WTC11 (cell line): ENCODE results near the gene EPM2AIP1. TPM values are rescaled to one million over a fixed set of nuclear protein-coding genes. Genes with fewer than 3 reads are reported as not detected.
"Not testable (repeated sequence)": the region's sequence is repeated elsewhere in the genome, so short reads cannot be mapped to it uniquely, and the experiment has no call there.

Source experiments
- ATAC-seq: fragments of 200-7000 bp; cut with Tn5 transposase; 2 replicates; pipeline ENCODE4 v1.10.0; 2021; ENCODE audit warnings: mild to moderate bottlenecking, moderate library complexity
- CTCF ChIA-PET: fragments of 300-600 bp; sonication (Branson Sonifier 250); formaldehyde crosslinking; loops from one replicate; lab custom pipeline; 2021; ENCODE audit warnings: antibody characterized with exemption; lab: Charles Lee
- POLR2A ChIA-PET: fragments of 350-600 bp; sonication (Branson Sonifier 250); formaldehyde crosslinking; loops from one replicate; lab custom pipeline; 2021; ENCODE audit warnings: antibody characterized with exemption; lab: Charles Lee
- DNase-seq: peaks from one replicate; pipeline ENCODE4 v3.0.0; 2021; ENCODE audit warnings: low spot score
- H3K27ac Mint-ChIP-seq: 2 replicates; pipeline ENCODE4 v1.8.0; 2021; ENCODE audit warnings: mixed read lengths
- H3K27me3 Mint-ChIP-seq: 2 replicates; pipeline ENCODE4 v1.8.0; 2021; ENCODE audit warnings: low read depth, mild to moderate bottlenecking, moderate library complexity, mixed read lengths
- H3K36me3 Mint-ChIP-seq: 2 replicates; pipeline ENCODE4 v1.8.0; 2021; ENCODE audit warnings: mixed read lengths
- H3K4me1 Mint-ChIP-seq: 2 replicates; pipeline ENCODE4 v1.8.0; 2022; ENCODE audit warnings: mixed read lengths
- H3K4me3 Mint-ChIP-seq: 2 replicates; pipeline ENCODE4 v1.8.0; 2021; ENCODE audit warnings: mild to moderate bottlenecking, moderate library complexity, mixed read lengths
- H3K9me3 Mint-ChIP-seq: 2 replicates; pipeline ENCODE4 v1.8.0; 2021; ENCODE audit warnings: mixed read lengths
- ATF1 ChIP-seq: sonication (generic); formaldehyde crosslinking; IDR thresholded peaks from 2 replicates; pipeline ENCODE4 v1.8.1; 2023; ENCODE audit warnings: mild to moderate bottlenecking, moderate library complexity, missing genetic modification reagents
- ATF3 ChIP-seq: sonication (generic); formaldehyde crosslinking; conservative IDR thresholded peaks from 2 replicates; pipeline ENCODE4 v1.8.1; 2022; ENCODE audit warnings: mild to moderate bottlenecking, missing genetic modification reagents
- E2F1 ChIP-seq: sonication (generic); formaldehyde crosslinking; IDR thresholded peaks from 2 replicates; pipeline ENCODE4 v1.8.0; 2022; ENCODE audit warnings: mild to moderate bottlenecking, missing genetic modification reagents
- ERG ChIP-seq: fragments of 250-450 bp; sonication (Bioruptor Pico); IDR thresholded peaks from 2 replicates; pipeline ENCODE4 v1.8.0; 2021; ENCODE audit warnings: mild to moderate bottlenecking
- HMGA2 ChIP-seq: fragments of 250-450 bp; sonication (Bioruptor Pico); IDR thresholded peaks from 2 replicates; pipeline ENCODE4 v1.4.0; 2021; ENCODE audit warnings: mild to moderate bottlenecking, moderate library complexity
- IRF1 ChIP-seq: sonication (generic); formaldehyde crosslinking; IDR thresholded peaks from 2 replicates; pipeline ENCODE4 v1.8.0; 2023; ENCODE audit warnings: missing genetic modification reagents
- KAT7 ChIP-seq: sonication (generic); formaldehyde crosslinking; IDR thresholded peaks from 2 replicates; pipeline ENCODE4 v1.8.1; 2023; ENCODE audit warnings: missing genetic modification reagents, mild to moderate bottlenecking, borderline replicate concordance
- NR2C2 ChIP-seq: sonication (generic); formaldehyde crosslinking; IDR thresholded peaks from 2 replicates; pipeline ENCODE4 v1.8.0; 2022; ENCODE audit warnings: mild to moderate bottlenecking, missing genetic modification reagents
- OVOL2 ChIP-seq: fragments of 250-450 bp; sonication (Bioruptor Pico); IDR thresholded peaks from 2 replicates; pipeline ENCODE4 v1.9.0; 2021; ENCODE audit warnings: mild to moderate bottlenecking, borderline replicate concordance
- RELA ChIP-seq: sonication (generic); formaldehyde crosslinking; IDR thresholded peaks from 2 replicates; pipeline ENCODE4 v1.8.1; 2022; ENCODE audit warnings: missing genetic modification reagents, mild to moderate bottlenecking, borderline replicate concordance
- SMAD3 ChIP-seq: sonication (generic); formaldehyde crosslinking; IDR thresholded peaks from 2 replicates; pipeline ENCODE4 v1.8.0; 2022; ENCODE audit warnings: missing genetic modification reagents, mild to moderate bottlenecking, borderline replicate concordance
- TEAD4 ChIP-seq: sonication (generic); formaldehyde crosslinking; IDR thresholded peaks from 2 replicates; pipeline ENCODE4 v1.8.0; 2022; ENCODE audit warnings: mild to moderate bottlenecking, missing genetic modification reagents
- ZNF138 ChIP-seq: sonication (generic); formaldehyde crosslinking; conservative IDR thresholded peaks from 2 replicates; pipeline ENCODE4 v1.8.1; 2022; ENCODE audit warnings: mild to moderate bottlenecking, moderate library complexity, missing genetic modification reagents
- ZNF219 ChIP-seq: sonication (generic); formaldehyde crosslinking; IDR thresholded peaks from 2 replicates; pipeline ENCODE4 v1.8.0; 2023; ENCODE audit warnings: missing genetic modification reagents, mild to moderate bottlenecking, borderline replicate concordance
- ZNF423 ChIP-seq: fragments of 250-450 bp; sonication (Bioruptor Pico); IDR thresholded peaks from 2 replicates; pipeline ENCODE4 v2.1.2; 2022; ENCODE audit warnings: mild to moderate bottlenecking, moderate library complexity
- total RNA-seq: library from RNA; stranded (reverse); gene quantifications from 3 replicates; pipeline ENCODE4 v1.2.3, GENCODE V29; 2021
- TF ChIP-seq, protein P1 (sequence below): sonication (generic); formaldehyde crosslinking; IDR thresholded peaks from 2 replicates; pipeline ENCODE4 v1.8.1; 2023; ENCODE audit warnings: mild to moderate bottlenecking, missing genetic modification reagents, moderate library complexity
- TF ChIP-seq, protein P2 (sequence below): sonication (generic); formaldehyde crosslinking; IDR thresholded peaks from 2 replicates; pipeline ENCODE4 v1.8.1; 2022; ENCODE audit warnings: missing genetic modification reagents, borderline replicate concordance
- TF ChIP-seq, protein P3 (sequence below): sonication (generic); formaldehyde crosslinking; IDR thresholded peaks from 2 replicates; pipeline ENCODE4 v1.8.1; 2023; ENCODE audit warnings: mild to moderate bottlenecking, missing genetic modification reagents
- TF ChIP-seq, protein P4 (sequence below): fragments of 250-450 bp; sonication (Bioruptor Pico); IDR thresholded peaks from 2 replicates; pipeline ENCODE4 v2.1.2; 2022; ENCODE audit warnings: mild to moderate bottlenecking, moderate library complexity
- TF ChIP-seq, protein P5 (sequence below): sonication (generic); formaldehyde crosslinking; IDR thresholded peaks from 2 replicates; pipeline ENCODE4 v1.8.0; 2022; ENCODE audit warnings: mild to moderate bottlenecking, missing genetic modification reagents

The EPM2AIP1 gene
- total RNA-seq, 1 experiment from 2014 or later, result 11.0 TPM

DNA sequence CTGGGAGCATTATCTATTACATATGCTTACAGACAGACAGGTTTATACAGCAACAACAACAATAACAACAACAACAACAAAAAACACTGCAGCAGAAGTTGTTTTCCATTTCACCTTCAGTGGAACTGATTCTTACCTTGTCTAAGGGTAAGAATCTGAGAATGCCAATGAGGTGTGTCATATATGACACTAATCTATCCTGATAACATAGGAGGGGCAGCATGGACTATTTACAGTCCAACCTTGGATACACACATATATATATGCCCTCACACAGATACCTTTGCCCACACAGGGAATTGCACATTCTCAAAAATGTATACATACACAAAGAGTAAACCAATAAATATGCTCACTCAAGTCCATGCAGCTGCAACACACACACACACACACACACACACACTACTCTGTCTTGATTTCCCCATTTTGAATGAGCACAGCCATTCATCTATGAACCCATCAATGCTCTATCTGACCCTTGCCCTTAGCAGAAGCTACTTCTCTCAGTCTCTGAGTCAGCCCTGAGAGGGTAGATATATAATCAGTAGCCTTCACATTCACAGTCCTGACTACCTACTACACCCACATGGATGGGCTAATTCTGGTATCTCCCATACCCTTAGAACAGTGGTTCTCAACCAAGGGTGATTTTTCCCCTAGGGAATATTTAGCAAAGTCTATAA, 38.3 kb downstream of the EPM2AIP1 start:
- ATAC-seq, result no peak
- H3K36me3 Mint-ChIP-seq, result no peaks in the 10 kb centered on the region
- DNase-seq, result no peak
- ChIA-PET POLR2A (no interaction called here), CTCF (interaction anchor here (0.5 to 2.2 kb wide), 4 partner anchors 11 to 86 kb away, joined by 3 to 8 read pairs (median 3); no protein-coding TSS in a partner anchor)
- H3K27me3 Mint-ChIP-seq, result no peaks in the 10 kb centered on the region
- peaks cover 13% of the 10 kb centered on the region; the same call in 1 of the 2 replicates for H3K4me1 Mint-ChIP-seq
- peaks cover under 1% of the 10 kb centered on the region; the same call in 1 of the 2 replicates for H3K9me3 Mint-ChIP-seq
- TF ChIP-seq, protein P1, sequence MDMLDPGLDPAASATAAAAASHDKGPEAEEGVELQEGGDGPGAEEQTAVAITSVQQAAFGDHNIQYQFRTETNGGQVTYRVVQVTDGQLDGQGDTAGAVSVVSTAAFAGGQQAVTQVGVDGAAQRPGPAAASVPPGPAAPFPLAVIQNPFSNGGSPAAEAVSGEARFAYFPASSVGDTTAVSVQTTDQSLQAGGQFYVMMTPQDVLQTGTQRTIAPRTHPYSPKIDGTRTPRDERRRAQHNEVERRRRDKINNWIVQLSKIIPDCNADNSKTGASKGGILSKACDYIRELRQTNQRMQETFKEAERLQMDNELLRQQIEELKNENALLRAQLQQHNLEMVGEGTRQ (CRISPR knock-in tag), result no peak
- TF ChIP-seq SMAD3 (CRISPR knock-in tag), result no peak
- TF ChIP-seq HMGA2 (CRISPR knock-in tag), result no peak
- TF ChIP-seq TEAD4, result no peak
- no peak for TF ChIP-seq OVOL2 (CRISPR knock-in tag)
- TF ChIP-seq E2F1 (CRISPR knock-in tag), result no peak
- TF ChIP-seq RELA (CRISPR knock-in tag), result no peak
- no peak for TF ChIP-seq NR2C2 (CRISPR knock-in tag)
- TF ChIP-seq ATF1 (CRISPR knock-in tag), result no peak
- TF ChIP-seq, protein P2, sequence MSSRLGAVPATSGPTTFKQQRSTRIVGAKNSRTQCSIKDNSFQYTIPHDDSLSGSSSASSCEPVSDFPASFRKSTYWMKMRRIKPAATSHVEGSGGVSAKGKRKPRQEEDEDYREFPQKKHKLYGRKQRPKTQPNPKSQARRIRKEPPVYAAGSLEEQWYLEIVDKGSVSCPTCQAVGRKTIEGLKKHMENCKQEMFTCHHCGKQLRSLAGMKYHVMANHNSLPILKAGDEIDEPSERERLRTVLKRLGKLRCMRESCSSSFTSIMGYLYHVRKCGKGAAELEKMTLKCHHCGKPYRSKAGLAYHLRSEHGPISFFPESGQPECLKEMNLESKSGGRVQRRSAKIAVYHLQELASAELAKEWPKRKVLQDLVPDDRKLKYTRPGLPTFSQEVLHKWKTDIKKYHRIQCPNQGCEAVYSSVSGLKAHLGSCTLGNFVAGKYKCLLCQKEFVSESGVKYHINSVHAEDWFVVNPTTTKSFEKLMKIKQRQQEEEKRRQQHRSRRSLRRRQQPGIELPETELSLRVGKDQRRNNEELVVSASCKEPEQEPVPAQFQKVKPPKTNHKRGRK (CRISPR knock-in tag), result no peak
- TF ChIP-seq KAT7 (CRISPR knock-in tag), result no peak
- TF ChIP-seq IRF1, result no peak
- TF ChIP-seq ZNF219 (CRISPR knock-in tag), result no peak
- TF ChIP-seq, protein P3, sequence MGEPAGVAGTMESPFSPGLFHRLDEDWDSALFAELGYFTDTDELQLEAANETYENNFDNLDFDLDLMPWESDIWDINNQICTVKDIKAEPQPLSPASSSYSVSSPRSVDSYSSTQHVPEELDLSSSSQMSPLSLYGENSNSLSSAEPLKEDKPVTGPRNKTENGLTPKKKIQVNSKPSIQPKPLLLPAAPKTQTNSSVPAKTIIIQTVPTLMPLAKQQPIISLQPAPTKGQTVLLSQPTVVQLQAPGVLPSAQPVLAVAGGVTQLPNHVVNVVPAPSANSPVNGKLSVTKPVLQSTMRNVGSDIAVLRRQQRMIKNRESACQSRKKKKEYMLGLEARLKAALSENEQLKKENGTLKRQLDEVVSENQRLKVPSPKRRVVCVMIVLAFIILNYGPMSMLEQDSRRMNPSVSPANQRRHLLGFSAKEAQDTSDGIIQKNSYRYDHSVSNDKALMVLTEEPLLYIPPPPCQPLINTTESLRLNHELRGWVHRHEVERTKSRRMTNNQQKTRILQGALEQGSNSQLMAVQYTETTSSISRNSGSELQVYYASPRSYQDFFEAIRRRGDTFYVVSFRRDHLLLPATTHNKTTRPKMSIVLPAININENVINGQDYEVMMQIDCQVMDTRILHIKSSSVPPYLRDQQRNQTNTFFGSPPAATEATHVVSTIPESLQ (CRISPR knock-in tag), result no peak
- no peak for TF ChIP-seq ZNF138 (CRISPR knock-in tag)
- no peak for TF ChIP-seq ATF3 (CRISPR knock-in tag)
- TF ChIP-seq, protein P4, sequence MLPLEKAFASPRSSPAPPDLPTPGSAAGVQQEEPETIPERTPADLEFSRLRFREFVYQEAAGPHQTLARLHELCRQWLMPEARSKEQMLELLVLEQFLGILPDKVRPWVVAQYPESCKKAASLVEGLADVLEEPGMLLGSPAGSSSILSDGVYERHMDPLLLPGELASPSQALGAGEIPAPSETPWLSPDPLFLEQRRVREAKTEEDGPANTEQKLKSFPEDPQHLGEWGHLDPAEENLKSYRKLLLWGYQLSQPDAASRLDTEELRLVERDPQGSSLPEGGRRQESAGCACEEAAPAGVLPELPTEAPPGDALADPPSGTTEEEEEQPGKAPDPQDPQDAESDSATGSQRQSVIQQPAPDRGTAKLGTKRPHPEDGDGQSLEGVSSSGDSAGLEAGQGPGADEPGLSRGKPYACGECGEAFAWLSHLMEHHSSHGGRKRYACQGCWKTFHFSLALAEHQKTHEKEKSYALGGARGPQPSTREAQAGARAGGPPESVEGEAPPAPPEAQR, result no peak
- TF ChIP-seq ZNF423 (CRISPR knock-in tag), result no peak
- TF ChIP-seq ERG (CRISPR knock-in tag), result no peak
- TF ChIP-seq, protein P5, sequence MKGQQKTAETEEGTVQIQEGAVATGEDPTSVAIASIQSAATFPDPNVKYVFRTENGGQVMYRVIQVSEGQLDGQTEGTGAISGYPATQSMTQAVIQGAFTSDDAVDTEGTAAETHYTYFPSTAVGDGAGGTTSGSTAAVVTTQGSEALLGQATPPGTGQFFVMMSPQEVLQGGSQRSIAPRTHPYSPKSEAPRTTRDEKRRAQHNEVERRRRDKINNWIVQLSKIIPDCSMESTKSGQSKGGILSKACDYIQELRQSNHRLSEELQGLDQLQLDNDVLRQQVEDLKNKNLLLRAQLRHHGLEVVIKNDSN (CRISPR knock-in tag), result no peak
- no peak overlapping the region for H3K4me3 Mint-ChIP-seq
- no peak overlapping the region for H3K27ac Mint-ChIP-seq

- DNase-seq, ATAC-seq, H3K4me3 Mint-ChIP-seq, POLR2A ChIA-PET, H3K27ac Mint-ChIP-seq: not testable (repeated sequence)
- Mint-ChIP-seq H3K27me3 (peaks cover 43% of the 10 kb centered on the region), H3K36me3 (peaks cover 19% of the 10 kb centered on the region), H3K4me1 (peaks cover 16% of the 10 kb centered on the region), H3K9me3 (peaks cover 26% of the 10 kb centered on the region)
- CTCF ChIA-PET, result interaction anchor here (2.1 kb wide), 1 partner anchor 11 kb away, joined by 7 read pairs; no protein-coding TSS in a partner anchor
Measured at GRCh38 chr3:36947814-36948213, 45.1 kb downstream of the EPM2AIP1 start.
